Measurements from ENCODE around the gene ZNF444. TPM values are rescaled to one million over a fixed set of nuclear protein-coding genes. Genes with fewer than 3 reads are reported as not detected.

The ZNF444 gene
- total and polyA plus RNA-seq, 2 donors (not counting 3 experiments of a cell fraction or from before 2014, with no cell fraction given) = 37.2 to 41.7 TPM

DNA sequence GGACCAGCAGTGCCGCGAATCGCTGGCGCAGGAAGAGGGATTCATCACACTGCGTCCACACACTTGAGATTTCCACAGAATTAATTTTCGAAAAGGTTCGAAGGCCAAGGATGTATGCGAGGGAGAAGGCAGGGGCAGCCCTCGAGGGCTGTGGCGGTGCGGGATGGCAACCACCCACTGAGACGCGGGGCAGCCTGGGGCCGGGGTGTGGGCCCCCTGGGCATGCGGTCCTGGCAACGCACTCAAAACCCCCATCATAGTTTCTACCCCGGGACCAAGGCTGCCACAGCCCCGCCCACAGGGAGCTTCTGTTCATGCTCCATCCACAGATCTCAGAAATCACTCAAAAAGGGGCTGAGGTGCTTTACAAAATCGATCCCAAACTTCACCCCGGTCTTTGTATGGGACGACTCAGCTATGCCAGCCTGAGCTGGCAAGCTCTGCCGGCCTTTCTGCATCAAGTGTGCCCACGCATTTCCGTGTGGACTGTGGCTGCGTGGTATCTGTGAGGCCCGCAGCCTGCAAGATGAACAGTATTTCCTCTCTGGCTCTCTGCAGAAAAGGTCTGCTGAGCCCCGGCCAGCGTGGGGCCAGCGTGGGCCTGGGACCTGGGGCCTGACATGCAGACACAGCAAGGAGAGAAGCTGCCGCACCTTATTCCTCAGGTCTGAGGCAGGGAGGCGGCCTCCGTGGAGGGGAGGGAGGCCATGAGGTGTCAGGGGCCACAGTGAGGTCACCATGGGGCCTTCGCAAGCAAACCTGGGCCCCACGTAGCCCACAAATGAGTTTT lies 39.1 kb upstream of the ZNF444 start:
- no TSS peak for BruUV-seq (replicated peaks)
- Histone ChIP-seq H3K79me2 (ENCODE audit: control insufficient read depth, insufficient read depth, low read length) (peaks cover 41% of the 10 kb centered on the region), H3K36me3 (ENCODE audit: control insufficient read depth in 2 of 2, extremely low read depth in 1 of 2, insufficient read depth in 2 of 2, low read length in 2 of 2) (peaks cover 0 to 4% of the 10 kb centered on the region in 2 experiments), H4K20me1 (replicated peaks; ENCODE audit: control insufficient read depth, extremely low read depth, insufficient read depth, low read length) (no peaks in the 10 kb centered on the region), H2AFZ (ENCODE audit: low read depth, low read length) (no peak overlapping the region), H3K9me3 (replicated peaks; ENCODE audit: control insufficient read depth, insufficient read depth, low read length) (no peaks in the 10 kb centered on the region), H3K4me3 (replicated peaks in 1 of 3; ENCODE audit: insufficient read depth in 1 of 3, low read depth in 1 of 3, low read length in 3 of 3) (no peak overlapping the region), H3K9ac (replicated peaks; ENCODE audit: extremely low read depth, insufficient read depth, low read length) (no peak overlapping the region), H3K9me1 (replicated peaks; ENCODE audit: control insufficient read depth, extremely low read depth, insufficient read depth, low read length) (no peaks in the 10 kb centered on the region), H3K4me1 (ENCODE audit: control insufficient read depth, extremely low read depth, insufficient read depth, low read length) (no peaks in the 10 kb centered on the region), H3K27ac (ENCODE audit: insufficient read depth, low read depth, low read length) (no peak overlapping the region), H3K4me2 (ENCODE audit: insufficient read depth, low read length) (no peak overlapping the region), H3K27me3 (ENCODE audit: control insufficient read depth in 2 of 2, insufficient read depth in 2 of 2, low read length in 2 of 2) (no peaks in the 10 kb centered on the region)
- DNase-seq (ENCODE audit: low read depth, low spot score) (no peak), FAIRE-seq (no peak)
- intact Hi-C loops (cut with micrococcal nuclease) (no loop called here), dilution Hi-C loops (cut with MboI; ENCODE audit: extremely low pct_ligation_motif_present, low sequenced_read_pairs) (no loop called here)
- TF ChIP-seq GATA2 (IDR thresholded peaks at IDR 0.05; ENCODE audit: insufficient read depth, insufficient read length, low read depth, low read length) = no peak
- CTCF ChIA-PET = no interaction called here
- POLR2A ChIA-PET = no interaction called here

- peaks cover 52% of the 10 kb centered on the region for H3K79me2 ChIP-seq (ENCODE audit: control insufficient read depth, insufficient read depth, low read length)
- dilution Hi-C loops (cut with MboI; ENCODE audit: extremely low pct_ligation_motif_present, low sequenced_read_pairs) = no loop called here
- no peaks in the 10 kb centered on the region for H3K27me3 ChIP-seq (ENCODE audit: control insufficient read depth in 2 of 2, insufficient read depth in 2 of 2, low read length in 2 of 2)
- H3K4me1 ChIP-seq (ENCODE audit: control insufficient read depth, extremely low read depth, insufficient read depth, low read length) = no peaks in the 10 kb centered on the region
- FAIRE-seq (no peak), DNase-seq (ENCODE audit: low read depth, low spot score) (no peak)
- no peaks in the 10 kb centered on the region for H3K9me1 ChIP-seq (replicated peaks; ENCODE audit: control insufficient read depth, extremely low read depth, insufficient read depth, low read length)
- peaks cover 0 to 2% of the 10 kb centered on the region in 2 experiments for H3K36me3 ChIP-seq (ENCODE audit: control insufficient read depth in 2 of 2, extremely low read depth in 1 of 2, insufficient read depth in 2 of 2, low read length in 2 of 2)
- BruUV-seq (replicated peaks) = no TSS peak
- H3K9me3 ChIP-seq (replicated peaks; ENCODE audit: control insufficient read depth, insufficient read depth, low read length) = no peaks in the 10 kb centered on the region
- TF ChIP-seq GATA2 (IDR thresholded peaks at IDR 0.05; ENCODE audit: insufficient read depth, insufficient read length, low read depth, low read length) (no peak), FOS (IDR thresholded peaks at IDR 0.05; ENCODE audit: borderline replicate concordance, insufficient read depth, low read length) (no peak), JUN (IDR thresholded peaks at IDR 0.05; ENCODE audit: borderline replicate concordance, insufficient read depth, insufficient read length, low read depth) (no peak), EZH2 (IDR thresholded peaks at IDR 0.05; ENCODE audit: borderline replicate concordance, low read depth, low read length, severe bottlenecking) (no peak), POLR2A (IDR thresholded peaks at IDR 0.05; ENCODE audit: low read depth, low read length) (no peak), MAX (IDR thresholded peaks at IDR 0.05; ENCODE audit: insufficient read depth, insufficient read length) (no peak), POLR2AphosphoS5 (IDR thresholded peaks at IDR 0.05; ENCODE audit: insufficient read depth, low read depth, low read length) (no peak), MYC (IDR thresholded peaks at IDR 0.05; ENCODE audit: low read depth, low read length) (no peak)
- TF ChIP-seq, protein P1, sequence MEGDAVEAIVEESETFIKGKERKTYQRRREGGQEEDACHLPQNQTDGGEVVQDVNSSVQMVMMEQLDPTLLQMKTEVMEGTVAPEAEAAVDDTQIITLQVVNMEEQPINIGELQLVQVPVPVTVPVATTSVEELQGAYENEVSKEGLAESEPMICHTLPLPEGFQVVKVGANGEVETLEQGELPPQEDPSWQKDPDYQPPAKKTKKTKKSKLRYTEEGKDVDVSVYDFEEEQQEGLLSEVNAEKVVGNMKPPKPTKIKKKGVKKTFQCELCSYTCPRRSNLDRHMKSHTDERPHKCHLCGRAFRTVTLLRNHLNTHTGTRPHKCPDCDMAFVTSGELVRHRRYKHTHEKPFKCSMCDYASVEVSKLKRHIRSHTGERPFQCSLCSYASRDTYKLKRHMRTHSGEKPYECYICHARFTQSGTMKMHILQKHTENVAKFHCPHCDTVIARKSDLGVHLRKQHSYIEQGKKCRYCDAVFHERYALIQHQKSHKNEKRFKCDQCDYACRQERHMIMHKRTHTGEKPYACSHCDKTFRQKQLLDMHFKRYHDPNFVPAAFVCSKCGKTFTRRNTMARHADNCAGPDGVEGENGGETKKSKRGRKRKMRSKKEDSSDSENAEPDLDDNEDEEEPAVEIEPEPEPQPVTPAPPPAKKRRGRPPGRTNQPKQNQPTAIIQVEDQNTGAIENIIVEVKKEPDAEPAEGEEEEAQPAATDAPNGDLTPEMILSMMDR (IDR thresholded peaks at IDR 0.05; ENCODE audit: extremely low read depth in 1 of 2, insufficient read depth in 1 of 2, low read depth in 1 of 2, low read length in 2 of 2) = no peak
- no peak overlapping the region for H3K9ac ChIP-seq (replicated peaks; ENCODE audit: extremely low read depth, insufficient read depth, low read length)
- H2AFZ ChIP-seq (ENCODE audit: low read depth, low read length) = no peak overlapping the region
- intact Hi-C loops (cut with micrococcal nuclease) = no loop called here
- no peak overlapping the region for H3K4me2 ChIP-seq (ENCODE audit: insufficient read depth, low read length)
- POLR2A ChIA-PET = no interaction called here
- no peak overlapping the region for H3K4me3 ChIP-seq (replicated peaks in 1 of 3; ENCODE audit: insufficient read depth in 1 of 3, low read depth in 1 of 3, low read length in 3 of 3)
- H4K20me1 ChIP-seq (replicated peaks; ENCODE audit: control insufficient read depth, extremely low read depth, insufficient read depth, low read length) = no peaks in the 10 kb centered on the region
- no peak overlapping the region for H3K27ac ChIP-seq (ENCODE audit: insufficient read depth, low read depth, low read length)
- CTCF ChIA-PET = no interaction called here
Observed at GRCh38 chr19:56103027-56103614, 38.0 kb upstream of the ZNF444 start.

Data from endothelial cell of umbilical vein (primary cell).